GM12801 (cell line): ENCODE results near the gene NECTIN3.

Experiments used
- TF ChIP-seq, protein P1 (sequence below): IDR thresholded peaks from one replicate; pipeline ENCODE4 v1.5.1; 2011; ENCODE audit warnings: control low read depth; ENCODE audit not compliant: insufficient read length; ENCODE audit errors: extremely low read depth

Gene NECTIN3

DNA sequence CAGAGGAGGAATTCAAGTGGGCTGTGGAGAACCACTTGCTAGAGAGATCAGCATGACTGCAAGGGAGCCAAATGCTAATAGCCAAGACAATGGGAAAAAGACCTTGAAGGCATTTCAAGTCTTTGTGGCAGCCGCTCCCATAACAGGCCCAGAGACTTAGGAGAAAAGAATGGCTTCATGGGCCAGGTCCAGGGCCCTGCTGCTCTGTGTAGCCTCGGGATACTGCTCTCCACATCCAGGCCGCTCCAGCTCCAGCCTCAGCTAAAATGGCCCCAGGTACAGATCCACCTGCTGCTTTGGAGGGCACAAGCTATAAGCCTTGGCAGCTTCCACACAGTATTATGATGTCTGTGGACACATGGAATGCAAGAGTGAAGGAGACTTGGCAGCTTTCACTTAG lies 157.7 kb downstream of the NECTIN3 start:
- TF ChIP-seq, protein P1, sequence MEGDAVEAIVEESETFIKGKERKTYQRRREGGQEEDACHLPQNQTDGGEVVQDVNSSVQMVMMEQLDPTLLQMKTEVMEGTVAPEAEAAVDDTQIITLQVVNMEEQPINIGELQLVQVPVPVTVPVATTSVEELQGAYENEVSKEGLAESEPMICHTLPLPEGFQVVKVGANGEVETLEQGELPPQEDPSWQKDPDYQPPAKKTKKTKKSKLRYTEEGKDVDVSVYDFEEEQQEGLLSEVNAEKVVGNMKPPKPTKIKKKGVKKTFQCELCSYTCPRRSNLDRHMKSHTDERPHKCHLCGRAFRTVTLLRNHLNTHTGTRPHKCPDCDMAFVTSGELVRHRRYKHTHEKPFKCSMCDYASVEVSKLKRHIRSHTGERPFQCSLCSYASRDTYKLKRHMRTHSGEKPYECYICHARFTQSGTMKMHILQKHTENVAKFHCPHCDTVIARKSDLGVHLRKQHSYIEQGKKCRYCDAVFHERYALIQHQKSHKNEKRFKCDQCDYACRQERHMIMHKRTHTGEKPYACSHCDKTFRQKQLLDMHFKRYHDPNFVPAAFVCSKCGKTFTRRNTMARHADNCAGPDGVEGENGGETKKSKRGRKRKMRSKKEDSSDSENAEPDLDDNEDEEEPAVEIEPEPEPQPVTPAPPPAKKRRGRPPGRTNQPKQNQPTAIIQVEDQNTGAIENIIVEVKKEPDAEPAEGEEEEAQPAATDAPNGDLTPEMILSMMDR = no peak

DNA sequence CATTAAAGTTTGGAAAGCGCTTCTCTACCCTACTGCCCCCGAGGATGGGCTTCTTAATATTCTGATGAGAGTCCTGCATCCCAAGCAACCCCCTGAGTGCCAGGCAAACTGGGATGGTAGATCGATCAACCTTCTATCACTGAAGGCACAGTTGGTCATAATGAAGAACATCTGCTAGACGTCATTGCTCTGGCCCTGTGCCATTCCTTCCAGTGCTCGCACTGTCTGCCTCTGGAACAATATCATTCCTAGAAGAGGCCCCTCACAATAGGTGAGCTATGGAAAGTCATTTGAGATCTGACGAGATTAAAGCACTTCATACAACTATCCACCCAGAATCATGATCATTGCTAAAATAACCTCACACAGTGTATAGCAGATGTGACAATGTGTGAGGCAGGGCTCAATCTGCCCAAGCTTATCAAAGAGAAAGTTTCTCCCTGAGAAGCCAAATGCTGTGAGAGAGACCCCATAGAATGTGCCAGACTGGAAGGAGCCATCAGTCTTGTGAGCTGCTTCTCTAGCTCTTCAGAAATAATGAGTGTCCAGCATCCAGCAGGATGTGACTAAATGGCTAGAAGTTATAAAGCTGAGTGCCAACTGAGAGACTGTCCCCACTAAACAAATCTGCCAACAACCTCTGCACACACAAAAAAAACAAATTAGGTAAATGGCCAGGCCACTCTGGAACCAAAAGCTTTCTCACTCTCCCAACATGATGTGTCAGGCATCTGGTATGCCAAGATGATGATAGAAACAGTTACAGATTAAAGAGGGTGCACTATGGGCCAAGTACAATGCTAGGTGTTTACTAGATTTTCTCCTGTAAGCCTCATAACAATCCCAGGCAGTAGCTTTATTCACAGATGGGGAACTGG lies 165.5 kb downstream of the NECTIN3 start:
- TF ChIP-seq, protein P1 = no peak

DNA sequence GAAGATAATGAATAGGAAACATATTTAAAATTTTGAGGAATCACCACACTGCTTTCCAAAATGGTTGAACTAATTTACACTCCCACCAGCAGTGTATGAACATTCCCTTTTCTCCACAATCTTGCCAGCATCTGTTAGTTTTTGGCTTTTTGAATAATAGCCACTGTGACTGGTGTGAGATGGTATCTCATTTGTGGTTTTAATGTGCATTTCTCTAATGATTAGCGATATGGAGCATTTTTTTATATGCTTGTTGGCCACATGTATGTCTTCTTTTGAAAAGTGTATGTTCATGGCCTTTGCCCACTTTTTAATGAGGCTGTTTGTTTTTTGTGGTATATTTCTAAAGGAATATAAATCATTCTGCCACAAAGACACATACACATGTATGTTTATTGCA lies 166.3 kb downstream of the NECTIN3 start:
- TF ChIP-seq, protein P1 = no peak

DNA sequence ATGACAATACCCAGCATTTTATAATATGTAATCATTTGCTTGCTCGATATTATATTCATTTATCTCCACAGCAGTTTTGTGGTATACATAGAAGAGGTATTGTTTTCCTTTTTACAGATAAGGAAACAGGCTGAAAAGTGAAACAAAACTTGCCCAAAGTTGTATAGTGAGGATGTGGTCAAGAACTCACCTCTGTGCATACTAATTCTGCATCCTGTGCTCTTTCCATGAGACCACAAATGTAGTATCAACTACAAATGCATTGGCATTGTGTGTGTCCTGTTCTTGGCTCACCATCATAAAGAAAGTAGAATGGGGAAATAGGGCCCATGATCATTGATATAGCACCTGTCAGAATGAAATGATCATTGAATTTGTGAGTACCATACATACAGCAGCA lies 167.3 kb downstream of the NECTIN3 start:
- TF ChIP-seq, protein P1 = no peak

DNA sequence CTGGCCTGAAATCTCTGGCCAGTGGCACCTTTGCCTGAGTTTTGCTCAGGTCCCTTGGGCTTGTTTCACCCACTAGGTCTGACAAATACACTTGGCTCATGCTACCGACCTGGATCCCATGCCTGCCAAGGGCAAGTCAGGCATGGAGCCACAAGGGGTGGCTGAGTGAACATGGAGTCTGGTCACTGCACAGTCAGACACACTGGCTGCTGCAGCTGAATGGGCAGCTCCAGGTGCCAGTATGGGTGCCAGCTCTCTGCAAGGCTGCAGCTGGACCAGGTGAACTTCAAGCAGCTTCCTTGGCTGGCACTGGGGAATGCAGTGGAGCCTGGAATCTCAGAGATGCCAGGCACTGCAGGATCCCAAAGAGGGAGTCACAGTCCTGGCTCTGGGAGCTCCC lies 170.3 kb downstream of the NECTIN3 start:
- TF ChIP-seq, protein P1 = no peak
